ENCODE measurements around the gene TAF1B.

TAF1B gene

GRCh38 chr2:9843229-9844035 lies at the start of gene TAF1B:
TSS of gene TAF1B (plus strand) at chr2:9843474. CDS start at chr2:9843542, 68 bp downstream.
- DNase-seq (ENCODE audit: low spot score) = peak; percentile 98

GRCh38 chr2:9793918-9794717 lies 49.2 kb upstream of the TAF1B start:
- no peak for DNase-seq (ENCODE audit: low spot score)

GRCh38 chr2:9795071-9795470 lies 48.2 kb upstream of the TAF1B start:
- DNase-seq (ENCODE audit: low spot score) = no peak

GRCh38 chr2:9796056-9797010 lies 46.9 kb upstream of the TAF1B start:
- no peak for DNase-seq (ENCODE audit: low spot score)

- no peak for DNase-seq (ENCODE audit: low spot score)
These were observed 46.2 kb upstream of the TAF1B start for GRCh38 chr2:9797086-9797485.

GRCh38 chr2:9797681-9798556 lies 45.4 kb upstream of the TAF1B start:
- DNase-seq (ENCODE audit: low spot score) = no peak

GRCh38 chr2:9799011-9799596 lies 44.2 kb upstream of the TAF1B start:
- DNase-seq (ENCODE audit: low spot score) = no peak

- DNase-seq (ENCODE audit: low spot score) = peak; percentile 95
These were observed 43.3 kb upstream of the TAF1B start for GRCh38 chr2:9799729-9800632.

- no peak for DNase-seq (ENCODE audit: low spot score)
These were observed 42.7 kb upstream of the TAF1B start for GRCh38 chr2:9800639-9800974.

- DNase-seq (ENCODE audit: low spot score) = peak; percentile 32
These were observed 42.1 kb upstream of the TAF1B start for GRCh38 chr2:9800975-9801726.

- no peak for DNase-seq (ENCODE audit: low spot score)
These were observed 40.7 kb upstream of the TAF1B start for GRCh38 chr2:9802576-9802993.

- DNase-seq (ENCODE audit: low spot score) = no peak
These were observed 40.1 kb upstream of the TAF1B start for GRCh38 chr2:9803023-9803805.

GRCh38 chr2:9805435-9806297 lies 37.6 kb upstream of the TAF1B start:
- no peak for DNase-seq (ENCODE audit: low spot score)

GRCh38 chr2:9806298-9806610 lies 37.0 kb upstream of the TAF1B start:
- no peak for DNase-seq (ENCODE audit: low spot score)

GRCh38 chr2:9806656-9807055 lies 36.6 kb upstream of the TAF1B start:
- no peak for DNase-seq (ENCODE audit: low spot score)

GRCh38 chr2:9807056-9807455 lies 36.2 kb upstream of the TAF1B start:
- no peak for DNase-seq (ENCODE audit: low spot score)

- DNase-seq (ENCODE audit: low spot score) = no peak
These were observed 35.5 kb upstream of the TAF1B start for GRCh38 chr2:9807555-9808305.

All from iPS-NIHi11 (cell line).